Activated CD4-positive, alpha-beta memory T cell treated with anti-CD3 and anti-CD28 coated beads, Interleukin-2, amount 10 ng/mL, durations not matched to agents 7 days and 5 days (primary cell): ENCODE results near the gene SORCS2. TPM values are rescaled to one million over a fixed set of nuclear protein-coding genes. Genes with fewer than 3 reads are reported as not detected.

Experiments used
- CTCF ChIA-PET: fragments of 350-600 bp; sonication (Branson Sonifier 250); formaldehyde crosslinking; loops from one replicate; lab custom pipeline; 2021; ENCODE audit warnings: antibody characterized with exemption, inconsistent platforms; lab: Charles Lee
- POLR2A ChIA-PET: fragments of 350-600 bp; sonication (Branson Sonifier 250); formaldehyde crosslinking; loops from one replicate; lab custom pipeline; 2021; ENCODE audit warnings: antibody characterized with exemption; lab: Charles Lee
- DNase-seq: peaks from one replicate; pipeline ENCODE4 v3.0.0-alpha.2; 2020
- H3K27ac Mint-ChIP-seq: one replicate; pipeline ENCODE4 v1.8.0; 2021; ENCODE audit warnings: mild to moderate bottlenecking, mixed read lengths
- H3K27me3 Mint-ChIP-seq: one replicate; pipeline ENCODE4 v1.8.0; 2021; ENCODE audit warnings: mixed read lengths
- H3K36me3 Mint-ChIP-seq: one replicate; pipeline ENCODE4 v1.8.0; 2021; ENCODE audit warnings: low read depth, mixed read lengths
- H3K4me1 Mint-ChIP-seq: one replicate; pipeline ENCODE4 v1.8.0; 2021; ENCODE audit warnings: mixed read lengths
- H3K4me3 Mint-ChIP-seq: one replicate; pipeline ENCODE4 v1.8.0; 2021; ENCODE audit warnings: mild to moderate bottlenecking, mixed read lengths
- H3K9me3 Mint-ChIP-seq: one replicate; pipeline ENCODE4 v1.8.0; 2021; ENCODE audit warnings: mixed read lengths
- total RNA-seq, 2 experiments: library from RNA; stranded (reverse); gene quantifications; one replicate each; pipeline ENCODE4 v1.2.3, GENCODE V29; 2021

The SORCS2 gene
- total RNA-seq, 2 experiments from 2014 or later = 0.10 to 0.18 TPM

- Mint-ChIP-seq H3K9me3 (no peaks in the 10 kb centered on the region), H3K27me3 (peaks cover 6% of the 10 kb centered on the region), H3K4me3 (no peak overlapping the region), H3K36me3 (no peaks in the 10 kb centered on the region), H3K27ac (no peak overlapping the region), H3K4me1 (peaks cover 10% of the 10 kb centered on the region)
- no peak for DNase-seq
- ChIA-PET CTCF (no interaction called here), POLR2A (no interaction called here)
These were observed 26.1 kb upstream of the SORCS2 start for GRCh38 chr4:7166237-7166636.

GRCh38 chr4:7166981-7167700, 25.2 kb upstream of the SORCS2 start:
- no peaks in the 10 kb centered on the region for H3K36me3 Mint-ChIP-seq
- H3K9me3 Mint-ChIP-seq = no peaks in the 10 kb centered on the region
- H3K4me1 Mint-ChIP-seq = peaks cover 10% of the 10 kb centered on the region
- peaks cover 10% of the 10 kb centered on the region for H3K27me3 Mint-ChIP-seq
- H3K4me3 Mint-ChIP-seq = no peak overlapping the region
- no peak for DNase-seq
- ChIA-PET CTCF (no interaction called here), POLR2A (no interaction called here)
- H3K27ac Mint-ChIP-seq = no peak overlapping the region

GRCh38 chr4:7167706-7168105, 24.6 kb upstream of the SORCS2 start:
- H3K36me3 Mint-ChIP-seq = no peaks in the 10 kb centered on the region
- CTCF ChIA-PET = no interaction called here
- H3K9me3 Mint-ChIP-seq = no peaks in the 10 kb centered on the region
- H3K27ac Mint-ChIP-seq = no peak overlapping the region
- H3K4me1 Mint-ChIP-seq = peaks cover 10% of the 10 kb centered on the region
- POLR2A ChIA-PET = no interaction called here
- no peak for DNase-seq
- H3K4me3 Mint-ChIP-seq = no peak overlapping the region
- H3K27me3 Mint-ChIP-seq = peaks cover 12% of the 10 kb centered on the region

DNA sequence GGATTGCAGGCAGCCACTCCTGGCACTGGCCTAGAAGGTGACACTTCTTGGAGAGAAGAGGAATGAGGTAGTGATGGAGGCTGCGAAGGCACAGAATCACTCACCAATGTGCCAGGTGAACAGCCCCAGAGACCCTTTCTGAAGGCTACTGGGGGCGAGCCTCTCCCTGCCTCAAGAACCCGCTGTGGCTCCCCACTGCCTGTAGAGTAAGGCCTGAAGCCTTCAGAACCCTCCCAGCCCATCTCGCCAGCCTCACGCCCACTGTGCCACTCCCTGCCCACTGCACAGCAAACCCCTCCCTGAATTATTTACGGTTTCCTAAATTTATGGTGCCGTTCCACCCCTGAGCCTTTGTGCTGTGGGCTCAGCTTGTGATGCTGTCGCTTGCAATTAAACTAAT, 24.2 kb upstream of the SORCS2 start:
- Mint-ChIP-seq H3K4me1 (peaks cover 10% of the 10 kb centered on the region), H3K27ac (no peak overlapping the region), H3K9me3 (no peaks in the 10 kb centered on the region), H3K4me3 (no peak overlapping the region), H3K36me3 (no peaks in the 10 kb centered on the region), H3K27me3 (peaks cover 12% of the 10 kb centered on the region)
- CTCF ChIA-PET = no interaction called here
- no peak for DNase-seq
- POLR2A ChIA-PET = no interaction called here

- Mint-ChIP-seq H3K4me1 (peaks cover 10% of the 10 kb centered on the region), H3K4me3 (peak overlapping the region; percentile 1), H3K9me3 (no peaks in the 10 kb centered on the region), H3K36me3 (no peaks in the 10 kb centered on the region), H3K27ac (peak overlapping the region; percentile 4), H3K27me3 (peaks cover 12% of the 10 kb centered on the region)
- DNase-seq = peak; percentile 46
- ChIA-PET POLR2A (no interaction called here), CTCF (interaction anchor here (0.7 kb wide), 1 partner anchor 699 kb away, joined by 3 read pairs; no protein-coding TSS in a partner anchor)
These were observed 23.2 kb upstream of the SORCS2 start for GRCh38 chr4:7169134-7169533.

- H3K4me1 Mint-ChIP-seq = peaks cover 10% of the 10 kb centered on the region
- H3K27me3 Mint-ChIP-seq = peaks cover 17% of the 10 kb centered on the region
- ChIA-PET POLR2A (no interaction called here), CTCF (interaction anchor here (0.7 kb wide), 1 partner anchor 698 kb away, joined by 3 read pairs; no protein-coding TSS in a partner anchor)
- no peak overlapping the region for H3K27ac Mint-ChIP-seq
- no peaks in the 10 kb centered on the region for H3K9me3 Mint-ChIP-seq
- no peak for DNase-seq
- no peak overlapping the region for H3K4me3 Mint-ChIP-seq
- no peaks in the 10 kb centered on the region for H3K36me3 Mint-ChIP-seq
These were observed 22.3 kb upstream of the SORCS2 start for GRCh38 chr4:7170012-7170411.

GRCh38 chr4:7171191-7171900, 21.0 kb upstream of the SORCS2 start:
- H3K9me3 Mint-ChIP-seq = no peaks in the 10 kb centered on the region
- H3K4me1 Mint-ChIP-seq = peaks cover 10% of the 10 kb centered on the region
- ChIA-PET CTCF (no interaction called here), POLR2A (no interaction called here)
- H3K27ac Mint-ChIP-seq = no peak overlapping the region
- DNase-seq = no peak
- H3K4me3 Mint-ChIP-seq = no peak overlapping the region
- H3K36me3 Mint-ChIP-seq = no peaks in the 10 kb centered on the region
- peaks cover 26% of the 10 kb centered on the region for H3K27me3 Mint-ChIP-seq

- H3K27ac Mint-ChIP-seq = no peak overlapping the region
- DNase-seq = no peak
- peaks cover 10% of the 10 kb centered on the region for H3K4me1 Mint-ChIP-seq
These were observed 19.8 kb upstream of the SORCS2 start for GRCh38 chr4:7172508-7172907.

DNA sequence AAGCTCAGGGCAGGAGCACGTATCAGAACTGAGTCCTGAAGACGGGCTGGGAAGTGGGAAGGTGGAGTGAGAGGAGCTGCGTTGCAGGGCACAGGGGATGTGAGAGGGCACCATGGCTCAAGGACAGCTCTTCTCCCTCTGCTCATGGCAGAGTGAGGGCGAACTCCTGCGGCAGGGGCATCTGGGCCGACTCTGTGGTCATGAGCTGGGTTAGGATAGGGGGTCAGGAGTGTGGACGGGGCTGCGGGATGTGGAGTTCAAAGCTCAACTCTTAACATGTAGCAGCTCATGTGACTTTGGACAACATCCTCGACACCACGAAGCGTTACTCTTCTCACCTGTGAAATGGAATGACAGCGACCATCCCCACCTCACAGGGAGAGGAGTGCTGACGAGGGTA, 19.4 kb upstream of the SORCS2 start:
- no peak overlapping the region for H3K27ac Mint-ChIP-seq
- H3K9me3 Mint-ChIP-seq = no peaks in the 10 kb centered on the region
- no peaks in the 10 kb centered on the region for H3K36me3 Mint-ChIP-seq
- DNase-seq = no peak
- H3K27me3 Mint-ChIP-seq = peaks cover 37% of the 10 kb centered on the region
- ChIA-PET CTCF (no interaction called here), POLR2A (no interaction called here)
- peaks cover 10% of the 10 kb centered on the region for H3K4me1 Mint-ChIP-seq
- no peak overlapping the region for H3K4me3 Mint-ChIP-seq

More at GRCh38 chr4:7172508-7172907, 19.8 kb upstream of the SORCS2 start:
- Mint-ChIP-seq H3K4me3 (no peak overlapping the region), H3K27me3 (peaks cover 34% of the 10 kb centered on the region), H3K36me3 (no peaks in the 10 kb centered on the region), H3K9me3 (no peaks in the 10 kb centered on the region)
- POLR2A ChIA-PET = no interaction called here
- CTCF ChIA-PET = no interaction called here

DNA sequence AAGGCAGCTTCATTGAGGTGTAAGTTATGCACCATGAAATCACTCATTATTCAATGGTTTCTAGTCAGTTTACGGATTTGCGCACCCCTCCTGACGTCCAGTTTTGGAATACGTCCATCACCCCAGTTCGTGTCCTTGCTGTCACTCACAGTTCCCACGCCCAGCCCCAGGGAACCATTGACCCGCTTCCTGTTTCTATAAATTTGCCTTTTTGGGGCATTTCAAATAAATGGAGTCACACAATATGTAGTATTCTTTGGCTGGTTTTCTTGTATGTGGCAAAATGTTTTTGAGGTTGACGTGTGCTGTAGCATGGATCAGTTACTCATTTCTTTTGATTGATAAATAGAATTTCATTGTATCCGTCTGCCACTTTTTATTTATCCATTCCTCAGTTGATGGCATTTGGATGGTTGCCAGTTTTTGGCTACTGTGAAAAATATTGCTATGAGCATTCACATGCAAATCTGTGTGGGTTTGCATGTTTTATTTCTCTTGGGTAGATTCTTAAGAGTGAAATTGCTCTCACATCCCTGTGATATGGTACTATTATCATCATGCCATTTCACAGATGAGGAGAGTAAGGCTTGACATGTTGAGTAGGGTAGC, 18.4 kb upstream of the SORCS2 start:
- Mint-ChIP-seq H3K4me3 (no peak overlapping the region), H3K36me3 (no peaks in the 10 kb centered on the region), H3K27me3 (peaks cover 37% of the 10 kb centered on the region), H3K4me1 (peaks cover 7% of the 10 kb centered on the region), H3K27ac (no peak overlapping the region), H3K9me3 (no peaks in the 10 kb centered on the region)
- ChIA-PET POLR2A (no interaction called here), CTCF (no interaction called here)
- DNase-seq = no peak

- ChIA-PET POLR2A (no interaction called here), CTCF (interaction anchor here (0.7 kb wide), 1 partner anchor 59 kb away, joined by 3 read pairs; no protein-coding TSS in a partner anchor)
- no peak overlapping the region for H3K27ac Mint-ChIP-seq
- no peak for DNase-seq
- peaks cover 33% of the 10 kb centered on the region for H3K27me3 Mint-ChIP-seq
- peaks cover 8% of the 10 kb centered on the region for H3K36me3 Mint-ChIP-seq
- peaks cover 15% of the 10 kb centered on the region for H3K4me1 Mint-ChIP-seq
- no peak overlapping the region for H3K4me3 Mint-ChIP-seq
- H3K9me3 Mint-ChIP-seq = peaks cover 7% of the 10 kb centered on the region
These were observed 13.2 kb upstream of the SORCS2 start for GRCh38 chr4:7179158-7179557.

GRCh38 chr4:7180938-7181337, 11.4 kb upstream of the SORCS2 start:
- H3K36me3 Mint-ChIP-seq = peaks cover 8% of the 10 kb centered on the region
- peaks cover 7% of the 10 kb centered on the region for H3K9me3 Mint-ChIP-seq
- peaks cover 22% of the 10 kb centered on the region for H3K27me3 Mint-ChIP-seq
- H3K4me3 Mint-ChIP-seq = no peak overlapping the region
- no peak overlapping the region for H3K27ac Mint-ChIP-seq
- ChIA-PET POLR2A (no interaction called here), CTCF (no interaction called here)
- peaks cover 15% of the 10 kb centered on the region for H3K4me1 Mint-ChIP-seq
- DNase-seq = no peak

DNA sequence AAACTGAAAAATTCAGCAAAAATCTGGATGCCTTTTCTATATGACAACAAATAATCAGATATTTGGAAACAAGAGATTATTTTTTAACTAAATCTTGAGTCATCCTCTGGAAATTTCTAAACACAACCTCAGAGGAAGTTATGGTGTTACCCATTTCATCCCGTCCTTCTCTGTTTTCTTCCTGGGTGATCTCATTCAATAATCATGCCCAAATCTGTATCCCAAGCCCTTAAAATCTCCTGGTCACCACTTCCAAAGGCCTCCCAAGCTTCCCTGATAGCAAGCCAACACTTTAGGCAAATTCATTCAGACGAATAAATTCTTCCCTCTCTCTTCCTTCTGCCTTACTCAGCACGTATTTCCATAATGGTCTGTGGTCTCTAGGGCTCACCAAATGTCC, 9.7 kb upstream of the SORCS2 start:
- Mint-ChIP-seq H3K4me1 (peaks cover 15% of the 10 kb centered on the region), H3K36me3 (peaks cover 8% of the 10 kb centered on the region), H3K27ac (no peak overlapping the region), H3K9me3 (peaks cover 7% of the 10 kb centered on the region), H3K27me3 (peaks cover 17% of the 10 kb centered on the region), H3K4me3 (no peak overlapping the region)
- POLR2A ChIA-PET = no interaction called here
- no peak for DNase-seq
- CTCF ChIA-PET = no interaction called here
